ENCODE data around the gene SOX8. TPM values are rescaled to one million over a fixed set of nuclear protein-coding genes. Genes with fewer than 3 reads are reported as not detected.

The SOX8 gene
- total and polyA plus RNA-seq, 2 donors from 2014 or later = 0.17 to 1.0 TPM

- no peaks in the 10 kb centered on the region for H3K27me3 ChIP-seq (ENCODE audit: control insufficient read depth, insufficient read depth, low read length)
- peaks cover 0 to 3% (median 0%) of the 10 kb centered on the region in 3 donors for H3K4me1 ChIP-seq (ENCODE audit: control insufficient read depth in 2 of 3, insufficient read depth in 2 of 3, low read depth in 1 of 3, low read length in 3 of 3)
- no peak overlapping the region for H3K27ac ChIP-seq (ENCODE audit: low read depth in 2 of 2, low read length in 2 of 2)
- no peaks in the 10 kb centered on the region for H3K9me3 ChIP-seq (ENCODE audit: control insufficient read depth in 2 of 3, insufficient read depth in 1 of 3, low read length in 3 of 3)
- intact Hi-C loops (cut with DNase I) = no loop called here
- H3K36me3 ChIP-seq (ENCODE audit: control insufficient read depth in 2 of 3, insufficient read depth in 3 of 3, low read length in 3 of 3) = no peaks in the 10 kb centered on the region
- H3K9ac ChIP-seq (ENCODE audit: low read length in 3 of 3) = no peak overlapping the region
- FAIRE-seq = no peak
- peak in 2 of 5 donors; percentile 39 to 62 for DNase-seq
- TF ChIP-seq, protein P1, sequence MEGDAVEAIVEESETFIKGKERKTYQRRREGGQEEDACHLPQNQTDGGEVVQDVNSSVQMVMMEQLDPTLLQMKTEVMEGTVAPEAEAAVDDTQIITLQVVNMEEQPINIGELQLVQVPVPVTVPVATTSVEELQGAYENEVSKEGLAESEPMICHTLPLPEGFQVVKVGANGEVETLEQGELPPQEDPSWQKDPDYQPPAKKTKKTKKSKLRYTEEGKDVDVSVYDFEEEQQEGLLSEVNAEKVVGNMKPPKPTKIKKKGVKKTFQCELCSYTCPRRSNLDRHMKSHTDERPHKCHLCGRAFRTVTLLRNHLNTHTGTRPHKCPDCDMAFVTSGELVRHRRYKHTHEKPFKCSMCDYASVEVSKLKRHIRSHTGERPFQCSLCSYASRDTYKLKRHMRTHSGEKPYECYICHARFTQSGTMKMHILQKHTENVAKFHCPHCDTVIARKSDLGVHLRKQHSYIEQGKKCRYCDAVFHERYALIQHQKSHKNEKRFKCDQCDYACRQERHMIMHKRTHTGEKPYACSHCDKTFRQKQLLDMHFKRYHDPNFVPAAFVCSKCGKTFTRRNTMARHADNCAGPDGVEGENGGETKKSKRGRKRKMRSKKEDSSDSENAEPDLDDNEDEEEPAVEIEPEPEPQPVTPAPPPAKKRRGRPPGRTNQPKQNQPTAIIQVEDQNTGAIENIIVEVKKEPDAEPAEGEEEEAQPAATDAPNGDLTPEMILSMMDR (IDR thresholded peaks at IDR 0.05; ENCODE audit: borderline replicate concordance, extremely low read depth, insufficient read depth) = no peak
- no peak overlapping the region for H3K4me3 ChIP-seq (ENCODE audit: low read length in 3 of 3)
These were observed 5.1 kb upstream of the SOX8 start for GRCh38 chr16:976389-976931.

DNA sequence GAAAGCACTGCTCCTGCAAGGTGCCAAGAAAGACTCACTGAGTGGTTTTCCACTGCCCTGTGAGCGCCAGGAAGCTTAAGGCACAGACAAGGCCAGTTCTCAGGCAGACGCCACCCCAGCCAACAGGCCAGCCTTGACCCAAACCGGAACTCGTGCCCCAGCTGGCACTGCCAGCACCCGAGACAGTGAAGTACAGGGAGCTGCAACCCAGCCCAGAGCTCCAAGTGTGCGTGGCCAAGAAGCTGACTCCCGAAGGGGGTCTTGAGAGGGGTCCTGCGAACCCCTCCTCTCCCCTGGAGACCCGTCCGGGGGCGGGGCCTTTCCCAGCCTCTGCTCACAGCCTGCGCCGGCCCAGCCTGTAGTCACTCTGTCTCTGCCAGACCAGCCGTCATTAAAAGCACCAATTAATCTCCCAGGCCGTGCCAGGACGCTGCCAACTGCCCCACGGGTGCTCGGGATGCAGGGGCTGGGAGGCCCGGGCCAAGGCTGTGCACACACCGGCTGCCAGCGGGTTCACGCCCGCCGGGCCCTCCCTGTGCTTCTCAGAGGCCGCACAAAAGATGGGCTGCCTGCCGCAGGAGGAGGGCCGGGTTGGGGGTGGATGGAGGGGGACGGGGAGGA is 4.4 kb upstream of the SOX8 start:
- no peak for FAIRE-seq
- Histone ChIP-seq H3K9ac (ENCODE audit: low read length in 3 of 3) (no peak overlapping the region), H3K4me3 (ENCODE audit: low read length in 3 of 3) (no peak overlapping the region), H3K27ac (ENCODE audit: low read depth in 2 of 2, low read length in 2 of 2) (no peak overlapping the region), H3K4me1 (ENCODE audit: control insufficient read depth in 2 of 3, insufficient read depth in 2 of 3, low read depth in 1 of 3, low read length in 3 of 3) (peaks cover 0 to 3% (median 0%) of the 10 kb centered on the region in 3 donors), H3K27me3 (ENCODE audit: control insufficient read depth, insufficient read depth, low read length) (no peaks in the 10 kb centered on the region), H3K9me3 (ENCODE audit: control insufficient read depth in 2 of 3, insufficient read depth in 1 of 3, low read length in 3 of 3) (no peaks in the 10 kb centered on the region), H3K36me3 (ENCODE audit: control insufficient read depth in 2 of 3, insufficient read depth in 3 of 3, low read length in 3 of 3) (no peaks in the 10 kb centered on the region)
- intact Hi-C loops (cut with DNase I) = no loop called here
- DNase-seq = peak in 2 of 5 donors; percentile 59 to 60
- TF ChIP-seq, protein P1 (IDR thresholded peaks at IDR 0.05; ENCODE audit: borderline replicate concordance, extremely low read depth, insufficient read depth) = no peak

DNA sequence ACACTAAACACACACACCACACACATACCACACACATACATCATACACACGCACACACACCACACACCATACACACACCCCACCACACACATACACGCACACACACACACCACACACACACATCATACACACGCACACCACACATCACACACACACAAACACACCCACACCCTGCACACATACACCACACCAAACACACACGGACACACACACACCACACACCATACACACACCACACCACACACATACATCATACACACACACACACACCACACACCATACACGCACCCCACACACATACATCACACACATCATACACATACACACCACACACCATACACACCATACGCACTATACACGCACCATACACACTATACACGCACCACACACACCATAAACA is 3.7 kb upstream of the SOX8 start:
- no peaks in the 10 kb centered on the region for H3K36me3 ChIP-seq (ENCODE audit: control insufficient read depth in 2 of 3, insufficient read depth in 3 of 3, low read length in 3 of 3)
- H3K27ac ChIP-seq (ENCODE audit: low read depth in 2 of 2, low read length in 2 of 2) = no peak overlapping the region
- H3K27me3 ChIP-seq (ENCODE audit: control insufficient read depth, insufficient read depth, low read length) = peaks cover 4% of the 10 kb centered on the region
- H3K4me3 ChIP-seq (ENCODE audit: low read length in 3 of 3) = no peak overlapping the region
- intact Hi-C loops (cut with DNase I) = no loop called here
- no peaks in the 10 kb centered on the region for H3K9me3 ChIP-seq (ENCODE audit: control insufficient read depth in 2 of 3, insufficient read depth in 1 of 3, low read length in 3 of 3)
- TF ChIP-seq, protein P1 (IDR thresholded peaks at IDR 0.05; ENCODE audit: borderline replicate concordance, extremely low read depth, insufficient read depth) = no peak
- no peak overlapping the region for H3K9ac ChIP-seq (ENCODE audit: low read length in 3 of 3)
- DNase-seq (peak in 1 of 5 donors; percentile 24), FAIRE-seq (no peak)
- peaks cover 0 to 3% (median 0%) of the 10 kb centered on the region in 3 donors for H3K4me1 ChIP-seq (ENCODE audit: control insufficient read depth in 2 of 3, insufficient read depth in 2 of 3, low read depth in 1 of 3, low read length in 3 of 3)
